Ovary (tissue), 3 donors: ENCODE measurements around the gene PRICKLE2.

Experiments
- POLR2A ChIP-seq: fragments of 450-650 bp; IDR thresholded peaks from one replicate; pipeline ENCODE4 v1.6.1; 2017; ENCODE audit warnings: antibody characterized with exemption, mild to moderate bottlenecking, moderate library complexity
- TF ChIP-seq, protein P1 (sequence below), 3 donors: fragments of 450-650 bp in 2 of 3; fragments of 200-600 bp in 1 of 3; IDR thresholded peaks; one replicate each; pipeline versions ENCODE4 v1.5.1 to v1.8.0; 2016 to 2022; ENCODE audit warnings: antibody characterized with exemption in 3 of 3, mild to moderate bottlenecking in 1 of 3
- donor health status: DM: no; HTN: no; CAD: no.

DNA sequence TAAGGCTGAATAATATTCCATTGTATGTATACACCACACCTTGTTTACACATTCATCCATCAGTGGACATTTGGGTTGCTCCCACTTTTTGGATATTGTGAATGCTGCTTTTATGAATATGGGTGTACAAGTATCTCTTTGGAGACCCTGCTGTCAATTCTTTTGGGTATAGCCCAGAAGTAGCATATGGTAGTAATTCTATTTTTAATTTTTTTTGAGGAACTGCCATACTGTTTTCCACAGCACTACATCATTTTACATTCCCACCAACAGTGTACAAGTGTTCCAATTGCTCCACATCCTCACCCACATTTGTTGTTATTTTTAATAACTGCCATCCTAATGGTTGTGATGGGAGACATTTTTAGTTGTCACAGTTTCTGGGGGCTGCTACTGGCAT, 132.1 kb downstream of the PRICKLE2 start:
- TF ChIP-seq POLR2A: no peak
- TF ChIP-seq, protein P1, sequence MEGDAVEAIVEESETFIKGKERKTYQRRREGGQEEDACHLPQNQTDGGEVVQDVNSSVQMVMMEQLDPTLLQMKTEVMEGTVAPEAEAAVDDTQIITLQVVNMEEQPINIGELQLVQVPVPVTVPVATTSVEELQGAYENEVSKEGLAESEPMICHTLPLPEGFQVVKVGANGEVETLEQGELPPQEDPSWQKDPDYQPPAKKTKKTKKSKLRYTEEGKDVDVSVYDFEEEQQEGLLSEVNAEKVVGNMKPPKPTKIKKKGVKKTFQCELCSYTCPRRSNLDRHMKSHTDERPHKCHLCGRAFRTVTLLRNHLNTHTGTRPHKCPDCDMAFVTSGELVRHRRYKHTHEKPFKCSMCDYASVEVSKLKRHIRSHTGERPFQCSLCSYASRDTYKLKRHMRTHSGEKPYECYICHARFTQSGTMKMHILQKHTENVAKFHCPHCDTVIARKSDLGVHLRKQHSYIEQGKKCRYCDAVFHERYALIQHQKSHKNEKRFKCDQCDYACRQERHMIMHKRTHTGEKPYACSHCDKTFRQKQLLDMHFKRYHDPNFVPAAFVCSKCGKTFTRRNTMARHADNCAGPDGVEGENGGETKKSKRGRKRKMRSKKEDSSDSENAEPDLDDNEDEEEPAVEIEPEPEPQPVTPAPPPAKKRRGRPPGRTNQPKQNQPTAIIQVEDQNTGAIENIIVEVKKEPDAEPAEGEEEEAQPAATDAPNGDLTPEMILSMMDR (IDR thresholded peaks at IDR 0.05): no peak
